HEK293 (cell line): ENCODE measurements around the gene SIK3.

Experiments used
- CTCF ChIA-PET: fragments of 350-600 bp; formaldehyde crosslinking; extraction: SDS; loops from one replicate; lab custom pipeline; 2021; ENCODE audit warnings: antibody characterized with exemption; lab: Yijun Ruan, JAX
- POLR2A ChIA-PET: fragments of 300-600 bp; formaldehyde crosslinking; extraction: SDS; loops from one replicate; lab custom pipeline; 2020; ENCODE audit warnings: antibody characterized with exemption, inconsistent platforms; lab: Yijun Ruan, JAX
- H3K27ac ChIP-seq: fragments of 200-500 bp; sonication (Bioruptor generic); 2 replicates; pipeline ENCODE4 v1.5.1; 2014; ENCODE audit warnings: low read depth, low read length, control low read depth, inconsistent platforms; ENCODE audit errors: extremely low read depth
- H3K36me3 ChIP-seq, 2 experiments: fragments of 200-500 bp in 1 of 2; sonication (Bioruptor generic) in 1 of 2; 1 replicate in 1 of 2; 2 replicates in 1 of 2; pipeline ENCODE4 v1.5.1; 2014 to 2017; ENCODE audit warnings: inconsistent platforms in 2 of 2, low read length in 2 of 2; ENCODE audit not compliant: control insufficient read depth in 2 of 2, insufficient read depth in 1 of 2
- H3K4me1 ChIP-seq: fragments of 200-500 bp; sonication (Bioruptor generic); 2 replicates; pipeline ENCODE4 v1.5.1; 2014; ENCODE audit warnings: mild to moderate bottlenecking, low read length, inconsistent platforms; ENCODE audit not compliant: control insufficient read depth, insufficient read depth
- H3K4me3 ChIP-seq: 2 replicates; pipeline ENCODE4 v1.5.1; 2011; ENCODE audit warnings: low read depth, mild to moderate bottlenecking, control low read depth, low read length, moderate library complexity
- H3K9me3 ChIP-seq: fragments of 200-500 bp; sonication (Bioruptor generic); 2 replicates; pipeline ENCODE4 v1.5.1; 2014; ENCODE audit warnings: low read depth, low read length, inconsistent platforms; ENCODE audit not compliant: control insufficient read depth, insufficient read depth
- FEZF1 ChIP-seq: fragments of 450-650 bp; formaldehyde crosslinking; IDR thresholded peaks from 2 replicates; pipeline ENCODE4 v1.5.1; 2016; ENCODE audit warnings: missing biosample characterization, missing genetic modification characterization
- OVOL3 ChIP-seq: fragments of 450-650 bp; formaldehyde crosslinking; IDR thresholded peaks from 2 replicates; pipeline ENCODE4 v1.5.1; 2016; ENCODE audit warnings: missing biosample characterization, missing genetic modification characterization
- SETDB1 ChIP-seq: IDR thresholded peaks from one replicate; pipeline ENCODE4 v1.6.1; 2017; ENCODE audit warnings: mild to moderate bottlenecking, low read length, moderate library complexity, mixed read lengths; ENCODE audit not compliant: insufficient read length
- SP3 ChIP-seq: fragments of 450-650 bp; formaldehyde crosslinking; IDR thresholded peaks from 2 replicates; pipeline ENCODE4 v1.5.1; 2016; ENCODE audit warnings: missing biosample characterization, missing genetic modification characterization
- TCF7L2 ChIP-seq: IDR thresholded peaks from 2 replicates; pipeline ENCODE4 v1.6.1; 2011; ENCODE audit warnings: low read depth, mild to moderate bottlenecking, inconsistent platforms, low read length, moderate library complexity, borderline replicate concordance
- TSHZ1 ChIP-seq: fragments of 450-650 bp; formaldehyde crosslinking; IDR thresholded peaks from 2 replicates; pipeline ENCODE4 v1.5.1; 2016; ENCODE audit warnings: missing biosample characterization, missing genetic modification characterization, borderline replicate concordance
- ZBTB6 ChIP-seq: fragments of 450-650 bp; formaldehyde crosslinking; IDR thresholded peaks from 2 replicates; pipeline ENCODE4 v1.5.1; 2017; ENCODE audit warnings: missing biosample characterization, missing genetic modification characterization
- ZFP37 ChIP-seq: fragments of 450-650 bp; formaldehyde crosslinking; IDR thresholded peaks from 2 replicates; pipeline ENCODE4 v1.5.1; 2016; ENCODE audit warnings: missing biosample characterization, missing genetic modification characterization
- ZNF114 ChIP-seq: fragments of 450-650 bp; formaldehyde crosslinking; IDR thresholded peaks from 2 replicates; pipeline ENCODE4 v1.5.0; 2017; ENCODE audit warnings: missing biosample characterization, missing genetic modification characterization
- ZNF157 ChIP-seq: fragments of 450-650 bp; formaldehyde crosslinking; IDR thresholded peaks from 2 replicates; pipeline ENCODE4 v1.5.1; 2016; ENCODE audit warnings: missing biosample characterization, missing genetic modification characterization
- ZNF2 ChIP-seq: fragments of 450-650 bp; formaldehyde crosslinking; IDR thresholded peaks from 2 replicates; pipeline ENCODE4 v1.5.1; 2016; ENCODE audit warnings: missing biosample characterization, missing genetic modification characterization
- ZNF202 ChIP-seq: fragments of 450-650 bp; formaldehyde crosslinking; IDR thresholded peaks from 2 replicates; pipeline ENCODE4 v1.5.1; 2016; ENCODE audit warnings: missing biosample characterization, missing genetic modification characterization, borderline replicate concordance
- ZNF274 ChIP-seq, 2 experiments: fragments of 200-500 bp in 1 of 2; fragments of 450-650 bp in 1 of 2; sonication (Bioruptor generic) in 1 of 2; formaldehyde crosslinking in 1 of 2; IDR thresholded peaks; 2 replicates each; pipeline versions ENCODE4 v1.5.1 to v1.6.1; 2014 to 2016; ENCODE audit warnings: borderline replicate concordance in 1 of 2, inconsistent platforms in 1 of 2, low read length in 1 of 2, missing biosample characterization in 1 of 2, missing genetic modification characterization in 1 of 2
- ZNF292 ChIP-seq: fragments of 450-650 bp; formaldehyde crosslinking; IDR thresholded peaks from 2 replicates; pipeline ENCODE4 v1.5.1; 2016; ENCODE audit warnings: low read depth, missing biosample characterization, missing genetic modification characterization, borderline replicate concordance
- ZNF350 ChIP-seq: fragments of 450-650 bp; formaldehyde crosslinking; IDR thresholded peaks from 2 replicates; pipeline ENCODE4 v1.5.0; 2017; ENCODE audit warnings: missing biosample characterization, mild to moderate bottlenecking, missing genetic modification characterization
- ZNF37A ChIP-seq: fragments of 450-650 bp; IDR thresholded peaks from 2 replicates; pipeline ENCODE4 v1.5.1; 2018; ENCODE audit warnings: missing biosample characterization, missing genetic modification characterization
- ZNF391 ChIP-seq: fragments of 450-650 bp; formaldehyde crosslinking; IDR thresholded peaks from 2 replicates; pipeline ENCODE4 v1.5.1; 2016; ENCODE audit warnings: low read depth, missing biosample characterization, missing genetic modification characterization, borderline replicate concordance
- ZNF664 ChIP-seq: fragments of 450-650 bp; formaldehyde crosslinking; IDR thresholded peaks from 2 replicates; pipeline ENCODE4 v1.5.1; 2016; ENCODE audit warnings: missing biosample characterization, missing genetic modification characterization
- TF ChIP-seq, protein P1 (sequence below): fragments of 450-650 bp; formaldehyde crosslinking; IDR thresholded peaks from 2 replicates; pipeline ENCODE4 v1.5.1; 2016; ENCODE audit warnings: missing biosample characterization, missing genetic modification characterization
- TF ChIP-seq, protein P2 (sequence below): fragments of 450-650 bp; IDR thresholded peaks from 2 replicates; pipeline ENCODE4 v1.5.1; 2018; ENCODE audit warnings: missing biosample characterization, missing genetic modification characterization

SIK3 gene

DNA sequence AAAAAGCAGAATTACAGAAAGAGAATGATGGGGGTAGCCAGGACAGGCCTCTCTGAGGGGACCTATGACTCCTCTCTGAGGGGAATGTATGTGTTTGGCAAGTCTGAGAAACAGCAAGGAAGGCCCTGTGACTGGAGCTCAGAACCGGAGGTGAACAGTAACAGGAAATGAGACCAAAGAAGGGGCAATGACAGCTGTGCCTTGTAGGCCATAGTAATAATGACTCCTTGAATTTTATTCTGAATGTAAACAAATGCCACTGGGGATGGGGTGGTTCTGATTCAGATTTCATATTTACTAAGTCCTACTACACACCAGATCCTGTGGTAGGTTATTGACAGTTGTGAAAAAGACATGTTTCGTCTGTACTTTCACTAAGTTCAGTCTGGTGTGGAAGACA, 208.0 kb downstream of the SIK3 start (continued):
- TF ChIP-seq TSHZ1 (no peak), SETDB1 (no peak), ZBTB6 (no peak), ZNF202 (tag by site-specific recombination) (no peak)

- Histone ChIP-seq H3K4me1 (no peaks in the 10 kb centered on the region), H3K36me3 (peaks cover 0 to 21% of the 10 kb centered on the region in 2 experiments; a peak in 1 of 3 replicates), H3K9me3 (no peaks in the 10 kb centered on the region), H3K27ac (no peak overlapping the region), H3K4me3 (no peak overlapping the region)
- ChIA-PET POLR2A (no interaction called here), CTCF (interaction anchor here (0.9 to 3.3 kb wide), 5 partner anchors 9 to 217 kb away, joined by 3 to 22 read pairs (median 8); no protein-coding TSS in a partner anchor)
- TF ChIP-seq, protein P1, sequence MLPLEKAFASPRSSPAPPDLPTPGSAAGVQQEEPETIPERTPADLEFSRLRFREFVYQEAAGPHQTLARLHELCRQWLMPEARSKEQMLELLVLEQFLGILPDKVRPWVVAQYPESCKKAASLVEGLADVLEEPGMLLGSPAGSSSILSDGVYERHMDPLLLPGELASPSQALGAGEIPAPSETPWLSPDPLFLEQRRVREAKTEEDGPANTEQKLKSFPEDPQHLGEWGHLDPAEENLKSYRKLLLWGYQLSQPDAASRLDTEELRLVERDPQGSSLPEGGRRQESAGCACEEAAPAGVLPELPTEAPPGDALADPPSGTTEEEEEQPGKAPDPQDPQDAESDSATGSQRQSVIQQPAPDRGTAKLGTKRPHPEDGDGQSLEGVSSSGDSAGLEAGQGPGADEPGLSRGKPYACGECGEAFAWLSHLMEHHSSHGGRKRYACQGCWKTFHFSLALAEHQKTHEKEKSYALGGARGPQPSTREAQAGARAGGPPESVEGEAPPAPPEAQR (tag by site-specific recombination) = no peak
- no peak for TF ChIP-seq ZNF350 (tag by site-specific recombination)
- TF ChIP-seq ZNF292 (tag by site-specific recombination) = no peak
- no peak for TF ChIP-seq SP3 (tag by site-specific recombination)
Observed at GRCh38 chr11:116888884-116889549, 209.2 kb downstream of the SIK3 start.

GRCh38 chr11:116888024-116888423, 210.2 kb downstream of the SIK3 start:
- POLR2A ChIA-PET = no interaction called here
- Histone ChIP-seq H3K36me3 (peaks cover 0 to 11% of the 10 kb centered on the region in 2 experiments; a peak in 1 of 3 replicates), H3K4me3 (no peak overlapping the region), H3K9me3 (no peaks in the 10 kb centered on the region), H3K4me1 (no peaks in the 10 kb centered on the region), H3K27ac (no peak overlapping the region)
- TF ChIP-seq, protein P2, sequence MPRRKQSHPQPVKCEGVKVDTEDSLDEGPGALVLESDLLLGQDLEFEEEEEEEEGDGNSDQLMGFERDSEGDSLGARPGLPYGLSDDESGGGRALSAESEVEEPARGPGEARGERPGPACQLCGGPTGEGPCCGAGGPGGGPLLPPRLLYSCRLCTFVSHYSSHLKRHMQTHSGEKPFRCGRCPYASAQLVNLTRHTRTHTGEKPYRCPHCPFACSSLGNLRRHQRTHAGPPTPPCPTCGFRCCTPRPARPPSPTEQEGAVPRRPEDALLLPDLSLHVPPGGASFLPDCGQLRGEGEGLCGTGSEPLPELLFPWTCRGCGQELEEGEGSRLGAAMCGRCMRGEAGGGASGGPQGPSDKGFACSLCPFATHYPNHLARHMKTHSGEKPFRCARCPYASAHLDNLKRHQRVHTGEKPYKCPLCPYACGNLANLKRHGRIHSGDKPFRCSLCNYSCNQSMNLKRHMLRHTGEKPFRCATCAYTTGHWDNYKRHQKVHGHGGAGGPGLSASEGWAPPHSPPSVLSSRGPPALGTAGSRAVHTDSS (tag by site-specific recombination) = no peak
- no peak for TF ChIP-seq ZNF2 (tag by site-specific recombination)
- no peak for TF ChIP-seq ZNF37A (tag by site-specific recombination)
- no peak for TF ChIP-seq ZNF391
- no peak for TF ChIP-seq ZNF157 (tag by site-specific recombination)
- no peak for TF ChIP-seq TCF7L2
- TF ChIP-seq ZNF664 (tag by site-specific recombination) = no peak
- no peak for TF ChIP-seq FEZF1 (tag by site-specific recombination)
- TF ChIP-seq ZNF274 (IDR thresholded peaks at IDR 0.05; ENCODE audit: low read length) = no peak
- TF ChIP-seq ZNF274 (tag by site-specific recombination; IDR thresholded peaks at IDR 0.05; ENCODE audit: borderline replicate concordance) = no peak
- TF ChIP-seq ZNF114 = no peak
- no peak for TF ChIP-seq ZFP37
- no peak for TF ChIP-seq OVOL3 (tag by site-specific recombination)
- CTCF ChIA-PET = interaction anchor here (0.9 to 3.3 kb wide), 7 partner anchors 8 to 339 kb away, joined by 3 to 22 read pairs (median 4); no protein-coding TSS in a partner anchor
